Measurements from ENCODE around the gene PPP2R5A.

DNA sequence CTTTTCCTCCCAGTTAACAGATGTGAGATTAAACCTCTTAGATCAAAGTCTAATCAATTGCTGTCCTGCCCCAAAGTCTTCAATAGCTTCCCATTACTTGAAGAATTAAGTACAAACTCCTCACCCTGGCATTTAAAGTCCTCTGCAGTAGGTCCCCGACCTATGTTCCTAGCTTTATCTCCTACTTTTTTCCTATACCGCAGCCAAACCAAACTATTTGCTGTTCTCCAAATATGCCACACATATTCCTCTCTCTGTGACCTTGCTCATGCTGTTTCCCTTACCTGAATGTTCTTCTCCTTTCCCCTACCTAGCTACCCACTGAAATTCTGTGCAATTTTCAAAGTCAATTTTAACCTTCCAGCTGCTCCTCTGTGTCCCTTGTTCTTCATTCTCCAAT is 14.0 kb upstream of the PPP2R5A start:
- no peak for TF ChIP-seq SUZ12 (IDR thresholded peaks at IDR 0.05; ENCODE audit: low read depth, low read length)
- TF ChIP-seq, protein P1, sequence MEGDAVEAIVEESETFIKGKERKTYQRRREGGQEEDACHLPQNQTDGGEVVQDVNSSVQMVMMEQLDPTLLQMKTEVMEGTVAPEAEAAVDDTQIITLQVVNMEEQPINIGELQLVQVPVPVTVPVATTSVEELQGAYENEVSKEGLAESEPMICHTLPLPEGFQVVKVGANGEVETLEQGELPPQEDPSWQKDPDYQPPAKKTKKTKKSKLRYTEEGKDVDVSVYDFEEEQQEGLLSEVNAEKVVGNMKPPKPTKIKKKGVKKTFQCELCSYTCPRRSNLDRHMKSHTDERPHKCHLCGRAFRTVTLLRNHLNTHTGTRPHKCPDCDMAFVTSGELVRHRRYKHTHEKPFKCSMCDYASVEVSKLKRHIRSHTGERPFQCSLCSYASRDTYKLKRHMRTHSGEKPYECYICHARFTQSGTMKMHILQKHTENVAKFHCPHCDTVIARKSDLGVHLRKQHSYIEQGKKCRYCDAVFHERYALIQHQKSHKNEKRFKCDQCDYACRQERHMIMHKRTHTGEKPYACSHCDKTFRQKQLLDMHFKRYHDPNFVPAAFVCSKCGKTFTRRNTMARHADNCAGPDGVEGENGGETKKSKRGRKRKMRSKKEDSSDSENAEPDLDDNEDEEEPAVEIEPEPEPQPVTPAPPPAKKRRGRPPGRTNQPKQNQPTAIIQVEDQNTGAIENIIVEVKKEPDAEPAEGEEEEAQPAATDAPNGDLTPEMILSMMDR (CRISPR knock-in tag; IDR thresholded peaks at IDR 0.05), result no peak
- TF ChIP-seq, protein P2, sequence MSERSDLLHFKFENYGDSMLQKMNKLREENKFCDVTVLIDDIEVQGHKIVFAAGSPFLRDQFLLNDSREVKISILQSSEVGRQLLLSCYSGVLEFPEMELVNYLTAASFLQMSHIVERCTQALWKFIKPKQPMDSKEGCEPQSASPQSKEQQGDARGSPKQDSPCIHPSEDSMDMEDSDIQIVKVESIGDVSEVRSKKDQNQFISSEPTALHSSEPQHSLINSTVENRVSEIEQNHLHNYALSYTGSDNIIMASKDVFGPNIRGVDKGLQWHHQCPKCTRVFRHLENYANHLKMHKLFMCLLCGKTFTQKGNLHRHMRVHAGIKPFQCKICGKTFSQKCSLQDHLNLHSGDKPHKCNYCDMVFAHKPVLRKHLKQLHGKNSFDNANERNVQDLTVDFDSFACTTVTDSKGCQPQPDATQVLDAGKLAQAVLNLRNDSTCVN (CRISPR knock-in tag; IDR thresholded peaks at IDR 0.05; ENCODE audit: borderline replicate concordance), result no peak
- TF ChIP-seq NFYC (CRISPR knock-in tag; IDR thresholded peaks at IDR 0.05), result no peak
- no peak for TF ChIP-seq CREB1 (IDR thresholded peaks at IDR 0.05)
- TF ChIP-seq CREB1 (CRISPR knock-in tag; IDR thresholded peaks at IDR 0.05), result no peak
- TF ChIP-seq TMF1 (CRISPR knock-in tag; IDR thresholded peaks at IDR 0.05; ENCODE audit: low read depth), result no peak
- TF ChIP-seq, protein P3, sequence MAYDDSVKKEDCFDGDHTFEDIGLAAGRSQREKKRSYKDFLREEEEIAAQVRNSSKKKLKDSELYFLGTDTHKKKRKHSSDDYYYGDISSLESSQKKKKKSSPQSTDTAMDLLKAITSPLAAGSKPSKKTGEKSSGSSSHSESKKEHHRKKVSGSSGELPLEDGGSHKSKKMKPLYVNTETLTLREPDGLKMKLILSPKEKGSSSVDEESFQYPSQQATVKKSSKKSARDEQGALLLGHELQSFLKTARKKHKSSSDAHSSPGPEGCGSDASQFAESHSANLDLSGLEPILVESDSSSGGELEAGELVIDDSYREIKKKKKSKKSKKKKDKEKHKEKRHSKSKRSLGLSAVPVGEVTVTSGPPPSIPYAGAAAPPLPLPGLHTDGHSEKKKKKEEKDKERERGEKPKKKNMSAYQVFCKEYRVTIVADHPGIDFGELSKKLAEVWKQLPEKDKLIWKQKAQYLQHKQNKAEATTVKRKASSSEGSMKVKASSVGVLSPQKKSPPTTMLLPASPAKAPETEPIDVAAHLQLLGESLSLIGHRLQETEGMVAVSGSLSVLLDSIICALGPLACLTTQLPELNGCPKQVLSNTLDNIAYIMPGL (CRISPR knock-in tag; IDR thresholded peaks at IDR 0.05; ENCODE audit: borderline replicate concordance in 1 of 2, low read depth in 1 of 2), result no peak
- TF ChIP-seq, protein P4, sequence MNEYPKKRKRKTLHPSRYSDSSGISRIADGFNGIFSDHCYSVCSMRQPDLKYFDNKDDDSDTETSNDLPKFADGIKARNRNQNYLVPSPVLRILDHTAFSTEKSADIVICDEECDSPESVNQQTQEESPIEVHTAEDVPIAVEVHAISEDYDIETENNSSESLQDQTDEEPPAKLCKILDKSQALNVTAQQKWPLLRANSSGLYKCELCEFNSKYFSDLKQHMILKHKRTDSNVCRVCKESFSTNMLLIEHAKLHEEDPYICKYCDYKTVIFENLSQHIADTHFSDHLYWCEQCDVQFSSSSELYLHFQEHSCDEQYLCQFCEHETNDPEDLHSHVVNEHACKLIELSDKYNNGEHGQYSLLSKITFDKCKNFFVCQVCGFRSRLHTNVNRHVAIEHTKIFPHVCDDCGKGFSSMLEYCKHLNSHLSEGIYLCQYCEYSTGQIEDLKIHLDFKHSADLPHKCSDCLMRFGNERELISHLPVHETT (CRISPR knock-in tag; conservative IDR thresholded peaks at IDR 0.05), result no peak
- TF ChIP-seq CCAR2 (optimal IDR thresholded peaks at IDR 0.05; ENCODE audit: low read depth, low read length), result no peak
- no peak for TF ChIP-seq SMC3 (IDR thresholded peaks at IDR 0.05; ENCODE audit: low read length)
- no peak for TF ChIP-seq MYC (CRISPR knock-in tag; IDR thresholded peaks at IDR 0.05; ENCODE audit: borderline replicate concordance)
- TF ChIP-seq, protein P5, sequence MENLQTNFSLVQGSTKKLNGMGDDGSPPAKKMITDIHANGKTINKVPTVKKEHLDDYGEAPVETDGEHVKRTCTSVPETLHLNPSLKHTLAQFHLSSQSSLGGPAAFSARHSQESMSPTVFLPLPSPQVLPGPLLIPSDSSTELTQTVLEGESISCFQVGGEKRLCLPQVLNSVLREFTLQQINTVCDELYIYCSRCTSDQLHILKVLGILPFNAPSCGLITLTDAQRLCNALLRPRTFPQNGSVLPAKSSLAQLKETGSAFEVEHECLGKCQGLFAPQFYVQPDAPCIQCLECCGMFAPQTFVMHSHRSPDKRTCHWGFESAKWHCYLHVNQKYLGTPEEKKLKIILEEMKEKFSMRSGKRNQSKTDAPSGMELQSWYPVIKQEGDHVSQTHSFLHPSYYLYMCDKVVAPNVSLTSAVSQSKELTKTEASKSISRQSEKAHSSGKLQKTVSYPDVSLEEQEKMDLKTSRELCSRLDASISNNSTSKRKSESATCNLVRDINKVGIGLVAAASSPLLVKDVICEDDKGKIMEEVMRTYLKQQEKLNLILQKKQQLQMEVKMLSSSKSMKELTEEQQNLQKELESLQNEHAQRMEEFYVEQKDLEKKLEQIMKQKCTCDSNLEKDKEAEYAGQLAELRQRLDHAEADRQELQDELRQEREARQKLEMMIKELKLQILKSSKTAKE (CRISPR knock-in tag; IDR thresholded peaks at IDR 0.05; ENCODE audit: borderline replicate concordance), result no peak
- no peak for TF ChIP-seq FOXA1 (IDR thresholded peaks at IDR 0.05)
- TF ChIP-seq FOXA1 (CRISPR knock-in tag; IDR thresholded peaks at IDR 0.05), result no peak
- TF ChIP-seq TRIM24 (CRISPR knock-in tag; IDR thresholded peaks at IDR 0.05), result no peak

Measured in HepG2 (cell line).